Esophagus squamous epithelium (tissue), 4 donors: Measurements from ENCODE around the gene SAPCD2.

ENCODE experiments used
- POLR2A ChIP-seq, 4 donors: fragments of 450-650 bp; IDR thresholded peaks; one replicate each; pipeline ENCODE4 v1.6.1; 2017; ENCODE audit warnings: antibody characterized with exemption in 4 of 4, mild to moderate bottlenecking in 4 of 4, moderate library complexity in 3 of 4
- TF ChIP-seq, protein P1 (sequence below), 6 experiments: fragments of 450-650 bp in 4 of 6; fragments of 200-600 bp in 2 of 6; sonication (generic) in 2 of 6; IDR thresholded peaks; one replicate each; pipeline ENCODE4 v1.5.1; 2016 to 2019; ENCODE audit warnings: antibody characterized with exemption in 6 of 6, mild to moderate bottlenecking in 4 of 6, moderate library complexity in 4 of 6

DNA sequence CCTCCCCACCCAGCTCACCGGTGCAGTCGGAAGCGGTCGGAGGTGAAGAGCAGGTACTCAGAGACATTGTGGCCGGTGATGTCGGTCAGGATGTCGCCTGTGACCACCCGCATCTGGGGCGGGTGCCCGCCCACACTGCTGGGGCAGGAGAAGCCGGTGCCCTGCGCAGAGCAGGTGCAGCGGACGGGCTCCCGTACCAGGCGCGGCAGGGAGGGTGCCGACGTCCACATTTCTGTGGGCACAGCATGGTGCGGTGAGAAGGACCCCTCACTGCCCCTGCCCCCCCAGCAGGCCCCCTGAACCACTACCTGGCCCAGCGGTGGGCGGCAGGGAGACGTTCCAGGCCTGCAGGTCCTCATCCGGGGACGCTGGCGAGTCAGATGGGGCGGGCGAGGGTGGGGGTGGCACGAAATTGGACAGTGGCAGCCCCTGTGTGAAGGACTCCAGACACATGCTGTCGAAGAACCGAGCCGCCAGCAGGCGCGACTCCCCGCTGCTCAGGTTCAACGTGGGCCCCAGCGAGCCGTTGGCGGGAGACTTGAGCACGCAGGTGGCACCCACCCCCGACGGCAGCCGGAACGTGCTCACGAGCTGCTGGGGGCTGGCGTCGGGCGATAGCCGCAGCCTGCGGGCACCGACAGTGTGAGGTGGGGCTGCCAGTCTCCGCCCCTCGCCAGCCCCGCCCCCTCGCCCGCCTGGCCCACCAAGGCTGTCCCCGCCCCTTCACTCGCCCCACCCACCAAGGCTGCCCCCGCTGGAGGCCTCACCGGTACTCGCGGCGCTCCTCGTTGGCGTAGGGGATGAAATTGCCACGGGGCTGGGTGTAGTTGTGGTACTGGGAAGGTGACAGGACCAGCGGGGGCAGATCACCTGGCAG is 57.4 kb downstream of the SAPCD2 start:
- no peak for TF ChIP-seq POLR2A (IDR thresholded peaks at IDR 0.05)
- TF ChIP-seq, protein P1, sequence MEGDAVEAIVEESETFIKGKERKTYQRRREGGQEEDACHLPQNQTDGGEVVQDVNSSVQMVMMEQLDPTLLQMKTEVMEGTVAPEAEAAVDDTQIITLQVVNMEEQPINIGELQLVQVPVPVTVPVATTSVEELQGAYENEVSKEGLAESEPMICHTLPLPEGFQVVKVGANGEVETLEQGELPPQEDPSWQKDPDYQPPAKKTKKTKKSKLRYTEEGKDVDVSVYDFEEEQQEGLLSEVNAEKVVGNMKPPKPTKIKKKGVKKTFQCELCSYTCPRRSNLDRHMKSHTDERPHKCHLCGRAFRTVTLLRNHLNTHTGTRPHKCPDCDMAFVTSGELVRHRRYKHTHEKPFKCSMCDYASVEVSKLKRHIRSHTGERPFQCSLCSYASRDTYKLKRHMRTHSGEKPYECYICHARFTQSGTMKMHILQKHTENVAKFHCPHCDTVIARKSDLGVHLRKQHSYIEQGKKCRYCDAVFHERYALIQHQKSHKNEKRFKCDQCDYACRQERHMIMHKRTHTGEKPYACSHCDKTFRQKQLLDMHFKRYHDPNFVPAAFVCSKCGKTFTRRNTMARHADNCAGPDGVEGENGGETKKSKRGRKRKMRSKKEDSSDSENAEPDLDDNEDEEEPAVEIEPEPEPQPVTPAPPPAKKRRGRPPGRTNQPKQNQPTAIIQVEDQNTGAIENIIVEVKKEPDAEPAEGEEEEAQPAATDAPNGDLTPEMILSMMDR (IDR thresholded peaks at IDR 0.05) = no peak
